GM18511 (cell line): ENCODE measurements around the gene C4orf51.
"Not testable (repeated sequence)": the region's sequence is repeated elsewhere in the genome, so short reads cannot be mapped to it uniquely, and the experiment has no call there.

Experiments used
- ATAC-seq: cut with Tn5 transposase; IDR thresholded peaks from one replicate; pipeline ENCODE4 v1.9.1; 2021; ENCODE audit warnings: mild to moderate bottlenecking, moderate library complexity; ENCODE audit not compliant: unreplicated experiment

The C4orf51 gene

DNA sequence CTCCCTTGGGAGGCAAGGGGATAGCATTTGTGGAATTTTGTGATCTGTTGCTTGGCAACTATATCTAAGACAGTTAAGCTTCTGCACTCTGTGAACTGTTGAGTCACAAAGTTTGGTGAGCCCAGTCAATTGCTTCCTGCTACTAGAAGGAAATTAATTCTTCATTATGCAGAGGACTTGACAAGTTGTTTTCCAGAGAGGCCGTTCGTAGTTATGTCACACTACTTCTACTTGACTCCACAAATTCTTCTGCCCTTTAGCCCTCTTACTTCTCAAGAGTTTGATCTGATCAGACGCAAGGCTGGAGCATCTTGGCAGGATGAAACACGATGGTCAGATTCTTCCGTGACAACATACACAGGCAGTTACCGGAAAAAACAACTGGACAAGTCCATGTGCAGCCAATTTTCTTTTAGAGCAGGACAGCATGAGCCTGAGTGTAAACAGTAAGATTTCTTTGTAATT, at the start of gene C4orf51:
TSS of gene C4orf51 (plus strand) at position 156 of the 465 bp plus-strand sequence. CDS start at position 214, 58 bp downstream.
- ATAC-seq: no peak

DNA sequence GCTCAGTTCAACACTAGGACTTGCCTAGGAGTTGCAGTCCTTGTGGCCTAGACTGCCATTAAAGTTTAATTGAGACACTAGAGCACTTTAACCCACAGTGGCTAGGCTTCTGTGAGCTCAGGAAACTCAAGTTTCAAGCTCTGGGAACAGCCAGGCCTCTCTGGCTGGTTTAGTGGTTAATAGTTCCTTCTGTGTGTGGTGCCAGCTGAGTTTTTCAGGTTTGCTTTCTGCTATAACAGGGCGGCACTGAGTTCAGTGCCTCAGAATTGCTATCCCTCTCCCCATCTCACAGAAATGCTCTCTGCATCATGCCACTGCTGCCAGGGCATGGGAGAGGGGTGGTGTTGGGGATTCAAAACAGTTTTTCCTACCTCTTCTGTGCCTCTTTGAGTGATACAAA, 44.8 kb upstream of the C4orf51 start:
- ATAC-seq: no peak

DNA sequence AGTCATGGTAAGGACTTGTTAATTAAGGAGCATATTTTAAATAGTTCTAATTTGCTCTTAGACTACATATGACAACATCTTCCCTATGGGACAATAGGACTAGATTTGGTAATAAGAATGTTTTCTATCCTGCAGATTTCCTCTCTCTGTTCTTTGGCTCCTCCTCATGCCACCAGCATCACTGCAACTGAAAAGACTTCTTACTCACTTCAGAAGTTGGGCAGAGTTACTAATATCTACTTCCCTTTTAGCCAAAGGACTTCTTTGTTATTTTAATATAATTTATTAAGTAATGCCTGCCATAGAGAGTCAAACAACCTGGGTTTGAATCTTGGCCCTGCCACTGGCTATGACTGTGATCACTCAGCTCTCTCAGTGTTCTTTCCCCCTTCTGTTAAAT, 44.3 kb upstream of the C4orf51 start:
- ATAC-seq: peak; percentile 48

DNA sequence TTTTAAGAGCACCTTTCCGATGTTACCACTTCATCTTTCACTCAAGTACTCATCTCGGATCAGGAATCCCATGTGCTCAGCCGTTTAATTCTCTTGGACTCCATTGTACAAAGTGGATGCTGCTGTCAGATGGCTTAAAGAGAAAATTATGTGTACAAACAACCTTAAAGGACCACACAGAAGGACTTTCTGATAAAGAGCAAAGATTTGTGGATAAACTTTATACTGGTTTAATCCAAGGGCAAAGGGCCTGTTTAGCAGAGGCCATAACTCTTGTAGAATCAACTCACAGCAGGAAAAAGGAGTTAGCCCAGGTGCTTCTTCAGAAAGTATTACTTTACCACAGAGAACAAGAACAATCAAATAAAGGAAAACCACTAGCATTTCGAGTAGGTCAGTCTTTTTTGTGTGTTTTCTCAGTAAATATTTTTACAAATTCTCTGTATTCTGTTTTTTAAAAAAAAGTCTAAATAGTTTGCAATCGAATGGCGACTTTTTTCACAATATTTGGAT, 40.7 kb upstream of the C4orf51 start:
- no peak for ATAC-seq

DNA sequence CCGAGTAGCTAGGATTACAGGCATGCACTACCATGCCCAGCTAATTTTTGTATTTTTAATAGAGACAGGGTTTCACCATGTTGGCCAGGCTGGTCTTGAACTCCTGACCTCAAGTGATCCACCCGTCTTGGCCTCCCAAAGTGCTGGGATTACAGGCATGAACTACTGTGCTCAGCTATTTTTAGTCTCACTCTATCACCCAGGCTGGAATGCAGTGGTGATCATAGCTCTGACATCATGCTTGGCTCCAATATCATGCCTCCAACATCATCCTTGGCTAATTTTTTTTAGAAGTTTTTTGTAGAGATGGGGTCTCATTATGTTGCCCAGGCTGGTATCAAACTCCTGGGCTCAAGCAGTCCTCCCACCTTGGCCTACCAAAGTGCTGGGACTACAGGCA, 39.7 kb upstream of the C4orf51 start:
- not testable (repeated sequence) for ATAC-seq

DNA sequence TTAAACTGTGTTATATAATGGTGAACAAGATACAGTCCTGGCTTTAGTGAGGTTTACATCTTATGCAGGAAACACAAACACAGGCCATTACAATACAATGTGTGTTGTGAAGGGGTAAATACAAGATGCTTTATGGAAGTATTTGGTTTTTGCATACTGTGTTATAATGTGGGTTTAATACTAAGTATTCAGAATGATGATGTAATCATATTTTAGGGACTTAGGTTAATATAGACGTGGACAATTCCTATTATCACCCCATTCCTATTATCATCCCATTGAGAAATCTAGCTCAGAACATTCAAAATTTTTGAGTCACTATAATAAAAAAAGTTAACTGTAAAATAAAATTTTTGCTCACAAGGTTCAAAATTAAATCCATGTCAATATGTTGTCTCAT, 36.7 kb upstream of the C4orf51 start:
- ATAC-seq: no peak

DNA sequence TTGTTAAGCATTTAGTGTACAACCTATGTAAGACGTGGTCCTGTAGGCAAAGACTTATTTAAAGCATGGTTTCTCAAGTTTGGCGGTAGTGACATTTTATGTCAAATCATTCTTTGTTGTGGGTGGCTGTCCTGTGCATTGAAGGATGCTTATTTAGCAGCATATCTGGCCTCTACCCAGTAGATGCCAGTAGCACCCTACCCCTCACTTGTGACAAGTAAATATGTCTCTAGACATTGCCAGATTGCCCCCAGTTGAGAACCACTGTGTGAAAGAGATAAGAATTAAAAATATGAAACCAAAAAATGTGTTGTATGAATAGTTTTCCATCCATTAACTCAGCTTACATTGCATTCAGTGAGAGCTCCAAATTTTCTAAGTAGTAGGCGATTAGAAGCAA, 35.2 kb upstream of the C4orf51 start:
- ATAC-seq: no peak

DNA sequence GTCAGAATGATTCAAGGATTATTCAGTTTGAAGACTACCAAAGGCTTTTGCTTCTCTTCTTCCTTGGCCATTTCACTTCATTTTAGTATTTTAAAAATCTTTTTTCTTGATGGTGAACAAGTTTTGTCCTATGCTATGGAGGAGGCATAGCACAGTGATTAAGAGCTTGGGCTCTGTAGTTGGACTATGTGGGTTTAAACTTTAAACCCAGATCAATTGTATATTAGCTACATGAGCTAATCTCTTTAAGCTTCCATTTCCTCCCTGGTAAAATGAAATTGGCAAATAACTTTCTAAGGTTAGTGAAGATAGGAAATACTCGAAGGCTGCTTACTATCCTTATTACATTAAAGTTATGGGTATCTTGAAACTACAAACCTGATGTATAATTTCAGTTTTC, 23.8 kb upstream of the C4orf51 start:
- no peak for ATAC-seq

DNA sequence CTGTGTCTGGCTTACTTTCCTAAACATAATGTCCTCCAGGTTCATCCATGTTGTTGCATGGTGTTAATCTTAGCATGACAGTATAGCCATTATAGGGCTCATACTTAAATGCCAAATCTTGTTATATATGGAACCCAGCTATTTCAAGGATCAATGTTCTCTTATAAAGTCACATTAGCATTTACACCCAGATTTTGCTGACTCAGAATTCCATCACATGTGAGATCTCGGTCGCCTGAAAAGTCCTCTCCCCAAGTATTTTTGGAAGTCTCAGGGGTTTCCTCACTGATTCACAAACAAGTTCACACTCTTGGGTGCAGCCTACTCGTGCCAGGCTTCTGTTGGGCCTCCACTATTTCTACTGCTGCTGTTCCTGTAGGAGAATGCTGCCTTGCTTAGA, 19.9 kb upstream of the C4orf51 start:
- no peak for ATAC-seq

DNA sequence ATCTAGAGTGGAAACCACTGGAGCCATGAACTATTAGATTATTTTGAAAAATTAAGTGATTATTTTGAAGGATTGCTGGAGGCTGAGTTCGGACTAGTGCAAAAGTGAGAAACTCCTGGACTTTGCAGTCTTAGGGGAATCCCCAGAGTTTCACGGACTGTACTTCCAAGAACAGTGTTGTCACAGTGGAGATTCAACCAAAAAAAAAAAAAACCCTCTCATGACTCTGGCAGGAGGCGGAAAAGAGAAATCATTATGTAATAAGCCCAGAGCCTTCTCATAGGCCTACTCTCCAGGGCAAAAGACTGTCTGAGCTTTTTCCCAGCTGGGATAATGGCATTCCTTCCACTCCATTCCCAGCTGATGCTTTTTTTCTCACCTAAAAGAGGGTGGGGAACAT, 16.8 kb upstream of the C4orf51 start:
- ATAC-seq: no peak

DNA sequence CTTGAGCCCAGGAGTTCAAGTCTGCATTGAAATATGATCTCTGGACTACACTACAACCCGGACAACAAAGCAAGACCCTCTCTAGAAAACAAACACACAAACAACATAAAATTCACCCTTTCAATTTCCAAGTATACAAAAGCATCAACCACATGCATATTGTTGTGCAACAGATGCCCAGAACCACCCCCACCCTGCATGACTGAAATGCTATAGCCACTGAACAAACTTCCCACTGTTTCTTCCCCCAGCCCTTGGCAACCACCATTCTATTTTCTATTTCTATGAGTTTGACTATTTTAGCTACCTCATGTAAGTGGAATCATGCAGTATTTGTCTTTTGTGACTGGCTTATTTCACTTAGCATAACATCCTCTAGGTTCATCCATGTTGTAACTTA, 14.2 kb upstream of the C4orf51 start:
- ATAC-seq: no peak

DNA sequence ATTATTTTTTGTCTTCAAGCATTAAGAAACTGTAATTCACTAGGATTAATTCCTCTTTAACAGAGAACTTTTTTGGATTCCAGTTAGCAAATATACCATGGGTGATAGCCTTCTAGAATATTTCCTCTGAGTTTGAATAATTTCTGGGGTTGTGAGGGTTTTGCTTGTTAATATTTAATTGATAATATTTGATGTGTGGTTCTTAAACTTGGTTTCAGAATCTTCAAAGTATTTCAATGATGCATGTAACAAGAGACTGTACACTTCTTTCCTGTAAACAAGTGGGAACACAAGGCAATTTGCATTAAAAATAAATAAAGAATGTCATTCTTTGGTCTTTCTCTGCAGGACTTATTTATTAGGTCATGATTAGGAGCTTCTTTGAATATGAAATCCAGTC, 9.5 kb upstream of the C4orf51 start:
- peak; percentile 60 for ATAC-seq

DNA sequence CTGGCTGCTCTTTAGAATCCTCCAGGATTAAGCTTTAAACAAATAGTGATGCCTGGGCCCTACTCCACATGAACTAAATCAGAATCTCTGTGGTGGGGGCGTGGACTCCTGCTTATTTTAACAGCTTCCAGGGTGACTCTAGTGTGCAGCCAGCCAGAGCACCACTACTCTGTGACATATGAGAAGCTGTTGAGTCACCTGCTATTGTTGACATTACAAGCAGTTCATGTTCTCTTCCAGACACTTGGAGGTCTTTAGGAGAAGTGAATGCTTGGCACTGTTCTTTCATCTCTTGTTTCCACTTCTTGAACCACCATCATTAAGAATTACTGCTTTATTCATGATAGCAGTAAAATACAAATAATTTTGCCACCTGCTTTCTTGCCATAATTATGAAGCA, 426 bp upstream of the C4orf51 start:
- ATAC-seq: no peak

DNA sequence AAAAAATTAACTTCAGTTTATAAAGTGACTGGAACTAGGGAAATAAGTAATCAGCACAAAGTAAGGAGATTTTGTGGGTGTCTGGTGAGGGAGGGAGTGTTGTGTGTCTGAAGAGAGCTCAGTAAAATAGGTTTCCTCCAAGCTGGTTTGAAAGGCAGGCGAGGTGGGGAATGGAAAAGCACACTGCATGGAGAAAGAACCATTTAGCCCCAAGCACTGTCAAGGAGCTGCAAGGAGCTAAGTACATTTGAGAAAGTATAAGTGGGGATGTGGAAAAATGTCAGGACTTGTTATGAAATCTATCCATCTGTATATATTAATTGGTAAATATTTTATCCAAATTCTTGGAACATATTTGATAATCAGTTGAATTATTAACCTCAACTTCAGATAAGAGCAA, 956 bp downstream of the C4orf51 start:
- no peak for ATAC-seq

DNA sequence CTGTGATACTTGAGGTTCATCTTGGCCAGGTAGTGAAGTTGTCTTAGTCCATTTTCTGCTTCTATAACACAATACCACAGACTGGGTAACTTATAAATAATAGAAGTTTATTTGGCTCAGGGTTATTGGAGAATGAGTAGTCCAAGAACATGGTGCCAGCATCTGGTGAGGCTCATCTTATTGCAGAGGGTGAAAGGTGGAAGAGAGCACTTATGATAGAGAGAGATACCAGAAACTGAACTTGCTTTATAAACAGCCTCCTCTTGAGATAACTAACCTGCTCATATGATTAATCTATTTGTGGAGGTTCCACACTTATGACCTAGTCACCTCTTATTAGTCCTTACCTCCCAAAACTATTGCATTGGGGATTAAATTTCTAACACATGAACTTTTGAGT, 1.6 kb downstream of the C4orf51 start:
- no peak for ATAC-seq

DNA sequence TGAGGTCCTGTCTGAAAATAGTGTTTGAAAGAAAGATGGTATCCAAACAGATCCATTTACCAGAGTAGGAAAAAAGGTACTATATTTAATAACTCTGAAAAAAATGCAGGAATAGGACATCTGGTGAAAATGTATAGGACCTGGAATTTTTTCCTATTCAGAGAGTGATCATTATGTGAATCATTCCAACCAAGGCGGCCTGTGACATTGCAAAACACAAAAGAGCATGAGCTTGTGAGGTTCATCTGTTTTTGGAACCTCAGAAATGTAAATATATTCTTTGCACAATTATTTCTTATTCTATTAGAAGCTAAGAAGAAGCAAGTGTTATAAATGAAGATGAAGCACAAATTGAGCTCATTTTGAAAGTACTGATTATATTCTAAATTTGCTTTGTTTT, 2.0 kb downstream of the C4orf51 start:
- no peak for ATAC-seq

DNA sequence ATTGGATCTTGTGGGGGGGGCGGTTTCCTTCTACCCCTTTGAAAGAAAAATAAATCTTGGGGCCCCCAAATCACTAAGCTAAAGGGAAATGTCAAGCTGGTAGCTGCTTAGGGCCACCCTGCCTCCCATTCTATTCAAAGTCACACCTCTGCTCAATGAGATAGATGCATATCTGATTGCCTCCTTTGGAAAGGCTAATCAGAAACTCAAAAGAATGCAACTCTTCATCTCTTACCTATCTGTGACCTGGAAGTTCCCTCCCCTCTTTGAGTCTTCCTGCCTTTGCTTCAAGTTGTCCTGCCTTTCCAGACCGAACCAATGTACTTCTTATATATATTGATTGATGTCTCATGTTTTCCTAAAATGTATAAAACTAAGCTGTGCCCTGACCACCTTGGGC, 7.0 kb downstream of the C4orf51 start:
- ATAC-seq: no peak

DNA sequence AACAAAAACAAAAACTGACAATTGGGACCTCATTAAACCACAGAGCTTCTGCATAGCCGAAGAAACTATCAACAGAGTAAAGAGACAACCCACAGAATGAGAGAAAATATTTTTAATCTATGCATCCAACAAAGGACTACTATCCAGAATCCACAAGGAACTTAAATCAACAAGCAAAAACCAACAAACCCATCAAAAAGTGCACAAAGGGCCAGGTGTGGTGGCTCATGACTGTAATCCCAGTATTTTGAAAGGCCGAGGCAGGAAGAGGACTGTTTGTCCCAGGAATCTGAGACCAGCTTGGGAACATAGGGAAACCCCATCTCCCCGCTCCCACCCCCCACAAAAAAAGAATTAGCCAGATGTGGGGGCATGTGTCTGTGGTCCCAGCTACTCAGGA, 10.7 kb downstream of the C4orf51 start:
- no peak for ATAC-seq

DNA sequence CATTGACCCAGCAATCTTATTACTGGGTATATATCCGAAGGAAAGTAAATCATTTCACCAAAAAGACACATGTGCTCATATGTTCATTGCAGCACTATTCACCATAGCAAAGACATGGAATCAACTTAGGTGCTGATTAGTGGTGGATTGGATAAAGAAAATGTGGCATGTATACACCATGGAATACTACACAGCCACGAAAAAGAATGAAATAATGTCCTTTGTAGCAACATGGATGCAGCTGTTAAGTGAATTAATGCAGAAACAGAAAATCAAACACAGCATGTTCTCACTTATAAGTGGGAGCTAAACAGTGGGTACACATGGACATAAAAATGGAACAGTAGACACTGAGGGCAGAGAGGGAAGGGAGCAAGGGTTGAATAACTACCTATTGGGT, 11.5 kb downstream of the C4orf51 start:
- not testable (repeated sequence) for ATAC-seq

DNA sequence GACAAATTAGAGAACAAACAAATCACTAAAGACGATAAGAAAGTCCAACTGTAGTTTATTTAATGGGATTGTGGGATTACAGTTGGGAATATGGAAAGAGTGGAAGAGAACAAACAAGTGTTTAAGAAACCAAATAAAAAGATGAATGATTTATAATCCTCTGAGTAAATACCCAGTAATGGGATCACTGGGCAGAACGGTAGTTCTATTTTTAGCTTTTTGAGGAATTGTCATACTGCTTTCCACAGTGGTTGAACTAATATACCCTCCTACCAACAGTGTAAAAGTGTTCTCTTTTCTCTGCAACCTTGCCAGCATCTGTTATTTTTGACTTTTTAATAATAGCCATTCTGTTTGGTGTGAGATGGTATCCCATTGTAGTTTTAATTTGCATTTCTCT, 15.0 kb downstream of the C4orf51 start:
- ATAC-seq: no peak

DNA sequence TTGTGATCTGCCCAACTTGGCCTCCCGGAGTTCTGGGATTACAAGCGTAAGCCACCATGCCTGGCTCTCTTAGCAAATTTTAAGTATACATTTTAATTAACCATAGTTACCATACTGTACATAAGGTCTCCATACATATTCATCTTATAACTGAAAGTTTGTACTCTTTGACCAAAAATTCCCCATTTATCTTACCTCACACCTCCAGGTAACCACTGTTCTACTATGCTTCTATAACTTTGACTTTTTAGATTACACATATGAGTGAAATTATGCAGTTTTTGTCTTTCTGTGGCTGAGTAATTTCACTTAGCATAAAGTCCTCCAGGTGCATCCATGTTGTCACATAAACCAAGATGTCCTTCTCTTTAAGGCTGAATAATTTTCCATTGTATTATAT, 17.4 kb downstream of the C4orf51 start:
- no peak for ATAC-seq

DNA sequence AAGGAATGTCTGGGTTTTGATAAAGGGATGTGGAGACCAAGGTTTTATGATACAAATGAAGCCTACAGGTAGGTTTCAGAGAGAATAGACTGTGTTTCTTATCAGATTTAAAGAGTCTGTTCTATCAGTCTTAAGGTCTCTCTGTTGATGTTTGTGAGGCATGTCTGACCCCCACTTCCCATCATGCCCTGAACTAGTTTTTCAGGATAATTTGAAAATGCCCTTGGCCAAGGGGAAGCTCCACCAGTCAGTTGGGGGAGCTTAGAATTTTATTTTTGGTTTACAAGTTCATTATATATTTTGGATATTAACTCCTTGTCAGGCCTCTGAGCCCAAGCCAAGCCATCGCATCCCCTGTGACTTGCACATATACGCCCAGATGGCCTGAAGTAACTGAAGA, 18.6 kb downstream of the C4orf51 start:
- no peak for ATAC-seq

DNA sequence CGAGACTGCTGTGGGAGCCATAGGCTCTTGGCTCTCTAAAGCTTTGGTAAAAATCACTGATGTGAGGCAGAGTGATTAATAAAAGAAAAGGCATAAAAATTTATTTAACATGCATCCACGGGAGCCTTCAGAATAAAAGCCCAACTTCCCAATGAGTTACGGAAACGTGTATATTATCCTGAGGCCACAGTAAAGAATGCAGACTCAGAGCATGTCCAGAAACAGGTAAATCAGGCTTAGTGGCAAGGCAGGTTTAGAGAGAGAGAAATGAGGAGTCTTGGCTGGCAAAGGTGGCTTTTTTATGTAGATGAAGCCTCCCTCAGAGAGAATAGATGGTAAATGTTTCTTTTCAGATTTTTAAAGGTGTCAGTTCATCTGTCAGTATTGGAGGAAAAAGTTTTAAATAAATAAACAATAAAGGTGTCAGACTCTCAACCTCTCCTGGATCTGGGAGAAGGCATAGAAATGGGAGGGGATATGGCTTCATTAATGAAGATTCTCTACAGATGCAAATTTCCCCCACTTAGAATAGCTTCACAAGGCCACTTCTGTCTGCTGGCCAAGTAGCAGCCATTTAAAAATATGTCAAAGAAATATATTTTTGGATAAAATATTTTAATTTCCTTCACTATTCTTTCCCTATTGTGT, 24.0 kb downstream of the C4orf51 start:
- no peak for ATAC-seq
